ENCODE data around the gene PACS2.

DNA sequence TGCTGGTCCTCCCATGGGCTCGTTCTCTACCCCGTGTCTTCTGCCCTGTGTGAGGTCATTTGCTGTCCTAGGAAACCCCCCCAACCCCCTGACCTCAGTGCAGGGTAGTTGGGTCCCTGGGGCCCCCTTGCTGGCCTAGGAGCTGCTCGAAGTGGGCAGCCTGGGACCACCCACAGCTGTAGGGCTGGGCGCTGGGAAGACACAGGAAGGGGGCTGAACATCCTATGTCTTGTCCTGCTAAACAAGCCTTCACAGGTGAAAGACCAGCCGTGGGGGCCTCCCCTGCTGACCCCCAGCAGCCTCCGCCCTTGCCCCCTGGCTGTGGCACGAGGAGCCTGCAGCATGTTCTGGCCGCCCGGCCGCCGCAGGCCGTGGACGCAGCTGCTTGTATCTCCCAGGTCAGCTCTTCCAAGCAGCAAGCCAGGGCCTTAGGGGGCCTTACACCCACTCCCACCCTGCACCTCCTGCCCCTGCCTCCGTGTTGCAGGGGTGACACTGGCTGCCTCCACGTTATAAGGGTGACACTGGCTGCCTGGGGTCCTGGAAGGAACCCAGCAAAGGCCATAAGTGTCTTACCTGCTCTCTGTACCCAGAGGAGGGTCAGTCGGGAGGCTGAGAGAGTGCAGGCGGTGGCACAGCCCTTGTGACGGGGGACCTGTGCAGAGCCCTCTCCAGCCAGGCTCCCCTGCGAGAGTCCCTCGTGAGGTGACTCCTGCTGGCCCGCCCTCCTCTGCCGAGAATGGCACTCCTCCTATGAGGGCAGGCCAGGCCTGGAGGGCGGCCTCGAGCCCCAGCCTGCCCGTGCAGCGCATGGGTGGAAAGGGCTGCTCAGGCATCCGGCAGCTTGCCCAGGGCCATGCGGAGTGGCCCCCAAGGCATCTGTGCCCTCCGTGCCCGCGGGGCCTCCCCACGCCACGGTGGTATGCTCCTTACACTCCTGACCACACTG is 72.3 kb downstream of the PACS2 start:
- TF ChIP-seq, protein P1, sequence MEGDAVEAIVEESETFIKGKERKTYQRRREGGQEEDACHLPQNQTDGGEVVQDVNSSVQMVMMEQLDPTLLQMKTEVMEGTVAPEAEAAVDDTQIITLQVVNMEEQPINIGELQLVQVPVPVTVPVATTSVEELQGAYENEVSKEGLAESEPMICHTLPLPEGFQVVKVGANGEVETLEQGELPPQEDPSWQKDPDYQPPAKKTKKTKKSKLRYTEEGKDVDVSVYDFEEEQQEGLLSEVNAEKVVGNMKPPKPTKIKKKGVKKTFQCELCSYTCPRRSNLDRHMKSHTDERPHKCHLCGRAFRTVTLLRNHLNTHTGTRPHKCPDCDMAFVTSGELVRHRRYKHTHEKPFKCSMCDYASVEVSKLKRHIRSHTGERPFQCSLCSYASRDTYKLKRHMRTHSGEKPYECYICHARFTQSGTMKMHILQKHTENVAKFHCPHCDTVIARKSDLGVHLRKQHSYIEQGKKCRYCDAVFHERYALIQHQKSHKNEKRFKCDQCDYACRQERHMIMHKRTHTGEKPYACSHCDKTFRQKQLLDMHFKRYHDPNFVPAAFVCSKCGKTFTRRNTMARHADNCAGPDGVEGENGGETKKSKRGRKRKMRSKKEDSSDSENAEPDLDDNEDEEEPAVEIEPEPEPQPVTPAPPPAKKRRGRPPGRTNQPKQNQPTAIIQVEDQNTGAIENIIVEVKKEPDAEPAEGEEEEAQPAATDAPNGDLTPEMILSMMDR (IDR thresholded peaks at IDR 0.05) = no peak
- TF ChIP-seq SIN3A (IDR thresholded peaks at IDR 0.05; ENCODE audit: borderline replicate concordance, insufficient read depth, low read depth, low read length) = no peak
- TF ChIP-seq, protein P2, sequence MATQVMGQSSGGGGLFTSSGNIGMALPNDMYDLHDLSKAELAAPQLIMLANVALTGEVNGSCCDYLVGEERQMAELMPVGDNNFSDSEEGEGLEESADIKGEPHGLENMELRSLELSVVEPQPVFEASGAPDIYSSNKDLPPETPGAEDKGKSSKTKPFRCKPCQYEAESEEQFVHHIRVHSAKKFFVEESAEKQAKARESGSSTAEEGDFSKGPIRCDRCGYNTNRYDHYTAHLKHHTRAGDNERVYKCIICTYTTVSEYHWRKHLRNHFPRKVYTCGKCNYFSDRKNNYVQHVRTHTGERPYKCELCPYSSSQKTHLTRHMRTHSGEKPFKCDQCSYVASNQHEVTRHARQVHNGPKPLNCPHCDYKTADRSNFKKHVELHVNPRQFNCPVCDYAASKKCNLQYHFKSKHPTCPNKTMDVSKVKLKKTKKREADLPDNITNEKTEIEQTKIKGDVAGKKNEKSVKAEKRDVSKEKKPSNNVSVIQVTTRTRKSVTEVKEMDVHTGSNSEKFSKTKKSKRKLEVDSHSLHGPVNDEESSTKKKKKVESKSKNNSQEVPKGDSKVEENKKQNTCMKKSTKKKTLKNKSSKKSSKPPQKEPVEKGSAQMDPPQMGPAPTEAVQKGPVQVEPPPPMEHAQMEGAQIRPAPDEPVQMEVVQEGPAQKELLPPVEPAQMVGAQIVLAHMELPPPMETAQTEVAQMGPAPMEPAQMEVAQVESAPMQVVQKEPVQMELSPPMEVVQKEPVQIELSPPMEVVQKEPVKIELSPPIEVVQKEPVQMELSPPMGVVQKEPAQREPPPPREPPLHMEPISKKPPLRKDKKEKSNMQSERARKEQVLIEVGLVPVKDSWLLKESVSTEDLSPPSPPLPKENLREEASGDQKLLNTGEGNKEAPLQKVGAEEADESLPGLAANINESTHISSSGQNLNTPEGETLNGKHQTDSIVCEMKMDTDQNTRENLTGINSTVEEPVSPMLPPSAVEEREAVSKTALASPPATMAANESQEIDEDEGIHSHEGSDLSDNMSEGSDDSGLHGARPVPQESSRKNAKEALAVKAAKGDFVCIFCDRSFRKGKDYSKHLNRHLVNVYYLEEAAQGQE (IDR thresholded peaks at IDR 0.05; ENCODE audit: insufficient read depth in 1 of 2, low read depth in 2 of 2, low read length in 1 of 2) = no peak
- no peak for TF ChIP-seq TCF7L2 (IDR thresholded peaks at IDR 0.05; ENCODE audit: low read depth, low read length)
- TF ChIP-seq POLR2AphosphoS5 (IDR thresholded peaks at IDR 0.05; ENCODE audit: low read depth, low read length) = no peak
